GM19043 (cell line): Measurements from ENCODE around the gene SPINK6.

ENCODE experiments used
- ATAC-seq: cut with Tn5 transposase; IDR thresholded peaks from one replicate; pipeline ENCODE4 v1.9.1; 2021; ENCODE audit warnings: low read depth; ENCODE audit not compliant: unreplicated experiment

The SPINK6 gene

GRCh38 chr5:148202531-148203203 lies at the start of gene SPINK6:
TSS of gene SPINK6 (plus strand) at chr5:148203042. CDS start at chr5:148203097, 55 bp downstream.
- no peak for ATAC-seq

- ATAC-seq = no peak
Measured at GRCh38 chr5:148156609-148157008, 46.2 kb upstream of the SPINK6 start.

GRCh38 chr5:148162038-148162437 lies 40.8 kb upstream of the SPINK6 start:
- no peak for ATAC-seq

GRCh38 chr5:148163345-148163744 lies 39.5 kb upstream of the SPINK6 start:
- no peak for ATAC-seq

GRCh38 chr5:148166550-148167283 lies 36.1 kb upstream of the SPINK6 start:
- ATAC-seq = no peak

- ATAC-seq = no peak
Measured at GRCh38 chr5:148168246-148168645, 34.6 kb upstream of the SPINK6 start, which contains the start of gene SPINK14. TSS of gene SPINK14 (plus strand) at chr5:148168546. CDS start at chr5:148169733, 1,187 bp downstream.

GRCh38 chr5:148172377-148172776 lies 30.5 kb upstream of the SPINK6 start:
- no peak for ATAC-seq

- no peak for ATAC-seq
Measured at GRCh38 chr5:148176480-148176879, 26.4 kb upstream of the SPINK6 start.

- no peak for ATAC-seq
Measured at GRCh38 chr5:148177207-148177606, 25.6 kb upstream of the SPINK6 start.

GRCh38 chr5:148179234-148179824 lies 23.5 kb upstream of the SPINK6 start:
- peak; percentile 87 for ATAC-seq

GRCh38 chr5:148186248-148187003 lies 16.4 kb upstream of the SPINK6 start:
- ATAC-seq = peak; percentile 85

- no peak for ATAC-seq
Measured at GRCh38 chr5:148191010-148191409, 11.8 kb upstream of the SPINK6 start.

GRCh38 chr5:148193202-148193601 lies 9.6 kb upstream of the SPINK6 start:
- ATAC-seq = no peak

- no peak for ATAC-seq
Measured at GRCh38 chr5:148201151-148201550, 1.7 kb upstream of the SPINK6 start.

- ATAC-seq = no peak
Measured at GRCh38 chr5:148205044-148205806, 2.4 kb downstream of the SPINK6 start.

GRCh38 chr5:148205865-148206264 lies 3.0 kb downstream of the SPINK6 start:
- no peak for ATAC-seq

GRCh38 chr5:148206620-148207019 lies 3.8 kb downstream of the SPINK6 start:
- ATAC-seq = no peak

- ATAC-seq = no peak
Measured at GRCh38 chr5:148208226-148208625, 5.4 kb downstream of the SPINK6 start.

- no peak for ATAC-seq
Measured at GRCh38 chr5:148209151-148209770, 6.4 kb downstream of the SPINK6 start.
